Adipocyte (in vitro differentiated cells): Measurements from ENCODE around the gene UNCX.

Experiments
- DNase-seq: peaks from one replicate; pipeline ENCODE4 v3.0.0-alpha.2; 2015; ENCODE audit warnings: low read depth
- H3K27me3 ChIP-seq: replicated peaks from 2 replicates; pipeline ENCODE4 v1.7.0; 2013; ENCODE audit warnings: mild to moderate bottlenecking, low read length, moderate library complexity; ENCODE audit not compliant: control insufficient read depth, insufficient read depth
- H3K36me3 ChIP-seq: 2 replicates; pipeline ENCODE4 v1.7.0; 2013; ENCODE audit warnings: low read length, mild to moderate bottlenecking, moderate library complexity; ENCODE audit not compliant: control insufficient read depth, insufficient read depth, severe bottlenecking
- H3K4me1 ChIP-seq: 2 replicates; pipeline ENCODE4 v1.7.0; 2013; ENCODE audit warnings: mild to moderate bottlenecking, low read length, moderate library complexity; ENCODE audit not compliant: control insufficient read depth, insufficient read depth
- H3K4me3 ChIP-seq: 2 replicates; pipeline ENCODE4 v1.7.0; 2013; ENCODE audit warnings: mild to moderate bottlenecking, low read length, moderate library complexity
- H3K9ac ChIP-seq: 2 replicates; pipeline ENCODE4 v1.7.0; 2013; ENCODE audit warnings: mild to moderate bottlenecking, low read length, moderate library complexity
- H3K9me3 ChIP-seq: 2 replicates; pipeline ENCODE4 v1.7.0; 2013; ENCODE audit warnings: mild to moderate bottlenecking, low read length, moderate library complexity; ENCODE audit not compliant: control insufficient read depth

UNCX gene

GRCh38 chr7:1247527-1248041, 14.9 kb downstream of the UNCX start:
- no peak for DNase-seq
- H3K27me3 ChIP-seq = peaks cover 75% of the 10 kb centered on the region
- H3K9me3 ChIP-seq = no peaks in the 10 kb centered on the region
- H3K36me3 ChIP-seq = no peaks in the 10 kb centered on the region
- no peak overlapping the region for H3K9ac ChIP-seq
- H3K4me3 ChIP-seq = no peak overlapping the region
- peaks cover 5% of the 10 kb centered on the region for H3K4me1 ChIP-seq

- H3K9ac ChIP-seq = no peak overlapping the region
- DNase-seq = no peak
- no peaks in the 10 kb centered on the region for H3K36me3 ChIP-seq
- peaks cover 73% of the 10 kb centered on the region for H3K27me3 ChIP-seq
- no peak overlapping the region for H3K4me3 ChIP-seq
- H3K4me1 ChIP-seq = peaks cover 5% of the 10 kb centered on the region
- no peaks in the 10 kb centered on the region for H3K9me3 ChIP-seq
Measured at GRCh38 chr7:1248143-1248915, 15.7 kb downstream of the UNCX start.

GRCh38 chr7:1248916-1249581, 16.4 kb downstream of the UNCX start:
- Histone ChIP-seq H3K27me3 (peaks cover 73% of the 10 kb centered on the region), H3K4me3 (no peak overlapping the region), H3K4me1 (peaks cover 5% of the 10 kb centered on the region), H3K9ac (no peak overlapping the region), H3K9me3 (no peaks in the 10 kb centered on the region), H3K36me3 (no peaks in the 10 kb centered on the region)
- no peak for DNase-seq

GRCh38 chr7:1249731-1250130, 17.1 kb downstream of the UNCX start:
- no peak overlapping the region for H3K9ac ChIP-seq
- no peak for DNase-seq
- H3K27me3 ChIP-seq = peaks cover 72% of the 10 kb centered on the region
- no peak overlapping the region for H3K4me3 ChIP-seq
- H3K4me1 ChIP-seq = peaks cover 5% of the 10 kb centered on the region
- H3K36me3 ChIP-seq = no peaks in the 10 kb centered on the region
- H3K9me3 ChIP-seq = no peaks in the 10 kb centered on the region

- H3K27me3 ChIP-seq = peaks cover 71% of the 10 kb centered on the region
- no peak for DNase-seq
Measured at GRCh38 chr7:1250901-1251300, 18.2 kb downstream of the UNCX start.

GRCh38 chr7:1251796-1252539, 19.3 kb downstream of the UNCX start:
- H3K36me3 ChIP-seq = no peaks in the 10 kb centered on the region
- no peak overlapping the region for H3K9ac ChIP-seq
- H3K4me1 ChIP-seq = peaks cover 5% of the 10 kb centered on the region
- DNase-seq = no peak
- peaks cover 72% of the 10 kb centered on the region for H3K27me3 ChIP-seq
- H3K4me3 ChIP-seq = no peak overlapping the region
- no peaks in the 10 kb centered on the region for H3K9me3 ChIP-seq

More at GRCh38 chr7:1250901-1251300, 18.2 kb downstream of the UNCX start:
- Histone ChIP-seq H3K9me3 (no peaks in the 10 kb centered on the region), H3K4me1 (peaks cover 5% of the 10 kb centered on the region), H3K4me3 (no peak overlapping the region), H3K9ac (no peak overlapping the region), H3K36me3 (no peaks in the 10 kb centered on the region)

- Histone ChIP-seq H3K9me3 (no peaks in the 10 kb centered on the region), H3K9ac (no peak overlapping the region), H3K4me1 (peaks cover 5% of the 10 kb centered on the region), H3K27me3 (peaks cover 72% of the 10 kb centered on the region), H3K4me3 (no peak overlapping the region), H3K36me3 (no peaks in the 10 kb centered on the region)
- no peak for DNase-seq
Measured at GRCh38 chr7:1252540-1253090, 19.9 kb downstream of the UNCX start.

GRCh38 chr7:1253681-1254181, 21.1 kb downstream of the UNCX start:
- H3K9me3 ChIP-seq = no peaks in the 10 kb centered on the region
- H3K27me3 ChIP-seq = peaks cover 67% of the 10 kb centered on the region
- no peak for DNase-seq
- no peak overlapping the region for H3K9ac ChIP-seq
- peaks cover 5% of the 10 kb centered on the region for H3K4me1 ChIP-seq
- H3K4me3 ChIP-seq = no peak overlapping the region
- no peaks in the 10 kb centered on the region for H3K36me3 ChIP-seq

GRCh38 chr7:1254281-1255079, 21.8 kb downstream of the UNCX start:
- no peak overlapping the region for H3K4me3 ChIP-seq
- H3K27me3 ChIP-seq = peaks cover 65% of the 10 kb centered on the region
- peaks cover 5% of the 10 kb centered on the region for H3K4me1 ChIP-seq
- no peak overlapping the region for H3K9ac ChIP-seq
- no peaks in the 10 kb centered on the region for H3K36me3 ChIP-seq
- no peak for DNase-seq
- H3K9me3 ChIP-seq = no peaks in the 10 kb centered on the region

GRCh38 chr7:1255080-1255816, 22.6 kb downstream of the UNCX start:
- H3K9me3 ChIP-seq = no peaks in the 10 kb centered on the region
- no peak overlapping the region for H3K9ac ChIP-seq
- no peak for DNase-seq
- no peaks in the 10 kb centered on the region for H3K4me1 ChIP-seq
- H3K4me3 ChIP-seq = no peak overlapping the region
- peaks cover 57% of the 10 kb centered on the region for H3K27me3 ChIP-seq
- no peaks in the 10 kb centered on the region for H3K36me3 ChIP-seq
